ENCODE results near the gene POLR2L.

The POLR2L gene

DNA sequence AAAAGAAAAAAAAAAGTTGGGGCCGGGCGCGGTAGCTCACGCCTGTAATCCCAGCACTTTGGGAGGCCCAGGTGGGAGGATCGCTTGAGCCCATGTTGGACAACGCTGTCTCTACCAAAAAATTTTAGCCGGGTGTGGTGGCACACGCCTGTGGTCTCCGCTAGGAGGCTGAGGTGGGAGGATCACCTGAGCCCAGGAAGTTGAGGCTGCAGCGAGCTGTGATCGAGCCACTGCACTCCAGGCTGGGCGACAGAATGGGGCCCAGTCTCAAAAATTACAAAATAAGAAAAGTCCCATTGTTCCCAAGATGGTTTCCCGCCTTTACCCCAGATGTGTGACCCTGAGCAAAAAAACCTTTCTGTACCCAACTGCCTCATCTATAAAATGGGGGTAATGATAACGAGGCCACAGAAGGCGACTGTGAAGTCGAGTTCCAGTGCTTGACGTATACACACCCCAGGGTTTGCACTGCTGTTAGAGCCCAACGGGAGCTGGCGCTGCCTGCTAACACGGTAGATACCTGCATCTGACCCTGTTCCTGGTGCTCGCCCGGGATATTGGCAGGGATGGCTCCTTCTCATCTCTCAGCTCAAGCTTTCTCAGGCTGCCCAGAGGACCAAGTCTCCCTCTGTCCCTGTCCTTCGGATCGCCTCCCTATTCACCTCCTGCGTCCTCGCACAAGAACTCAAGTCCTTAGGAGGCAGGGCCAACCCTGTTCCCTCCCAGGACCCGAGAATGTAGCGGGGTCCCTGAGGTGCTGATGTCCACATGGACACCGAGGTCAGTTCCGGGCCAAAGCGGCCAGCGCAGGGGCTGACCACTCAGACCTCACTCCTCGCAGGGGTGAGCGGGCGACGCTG lies 33.7 kb downstream of the POLR2L start:
- DNase-seq, result peak; percentile 79

DNA sequence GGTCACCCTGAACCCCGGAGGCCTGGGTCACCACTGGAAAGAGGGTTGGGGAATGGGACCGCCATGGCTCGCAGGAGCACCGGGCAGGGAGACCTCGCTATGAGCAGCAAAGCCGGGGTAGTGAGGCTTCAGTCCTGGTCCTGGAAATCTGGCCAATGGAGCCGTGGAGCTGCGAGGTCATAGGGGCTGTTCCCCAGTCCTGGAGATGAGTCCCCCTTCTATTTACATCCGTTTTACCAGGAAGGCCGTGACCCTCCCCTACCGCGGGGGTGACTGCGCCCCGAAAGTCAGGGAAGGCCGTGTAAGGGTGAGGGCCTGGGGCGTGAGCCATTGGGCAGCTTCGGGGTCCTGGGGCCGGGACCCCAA lies 37.7 kb downstream of the POLR2L start:
- no peak for DNase-seq

DNA sequence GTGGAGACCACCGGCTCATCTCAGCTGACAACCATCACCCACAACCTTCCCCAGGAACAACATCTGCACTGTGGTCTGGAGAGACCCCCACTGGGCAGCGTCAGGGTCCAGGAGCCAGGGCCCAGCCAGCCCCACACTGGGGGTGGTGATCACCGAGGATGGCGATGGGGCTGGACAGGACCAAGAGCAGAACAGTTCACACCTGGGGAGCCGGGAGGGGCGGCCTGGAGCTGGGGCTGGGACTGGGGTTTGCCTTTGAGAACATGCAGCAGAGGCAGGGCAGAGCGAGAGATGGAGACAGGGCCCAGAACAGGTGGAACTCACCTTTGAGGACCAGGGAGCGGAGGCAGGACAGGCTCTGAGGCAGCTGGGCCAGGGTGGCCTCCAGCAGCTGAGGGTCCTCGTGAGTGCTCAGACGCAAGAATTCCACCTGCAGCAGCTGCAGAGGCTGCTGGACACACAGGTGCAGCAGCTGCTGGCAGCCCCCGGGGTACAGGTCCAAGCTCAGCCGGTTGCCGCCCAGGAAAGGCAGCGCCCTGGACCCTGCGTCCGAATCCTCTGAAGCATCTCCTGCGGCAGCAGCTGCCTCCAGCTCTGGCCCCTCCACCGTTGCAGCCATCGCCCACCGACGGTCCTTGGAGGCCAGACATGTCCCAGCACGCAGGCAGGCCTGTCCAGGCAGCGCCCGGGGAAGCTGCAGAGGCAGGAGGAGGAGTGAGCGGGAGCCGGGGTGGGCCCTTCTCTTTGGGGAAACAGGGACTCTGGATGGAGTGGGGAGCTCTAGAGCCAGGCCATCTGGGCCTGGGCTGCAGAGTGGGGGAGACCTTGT lies 38.3 kb downstream of the POLR2L start:
- no peak for DNase-seq

DNA sequence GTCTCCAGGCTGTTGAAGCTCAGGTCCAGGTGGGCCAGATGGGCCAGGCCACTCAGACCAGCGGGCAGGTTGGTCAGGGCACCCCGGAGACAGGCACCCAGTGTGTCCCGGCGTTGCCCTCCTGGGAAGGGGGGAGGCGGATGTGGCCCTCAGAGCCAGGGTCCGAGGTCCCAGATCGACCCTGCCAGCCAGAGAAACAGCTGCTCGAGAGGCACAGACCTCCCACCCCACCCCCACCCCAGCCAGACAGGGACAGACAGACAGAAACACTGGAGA lies 38.9 kb downstream of the POLR2L start:
- no peak for DNase-seq

DNA sequence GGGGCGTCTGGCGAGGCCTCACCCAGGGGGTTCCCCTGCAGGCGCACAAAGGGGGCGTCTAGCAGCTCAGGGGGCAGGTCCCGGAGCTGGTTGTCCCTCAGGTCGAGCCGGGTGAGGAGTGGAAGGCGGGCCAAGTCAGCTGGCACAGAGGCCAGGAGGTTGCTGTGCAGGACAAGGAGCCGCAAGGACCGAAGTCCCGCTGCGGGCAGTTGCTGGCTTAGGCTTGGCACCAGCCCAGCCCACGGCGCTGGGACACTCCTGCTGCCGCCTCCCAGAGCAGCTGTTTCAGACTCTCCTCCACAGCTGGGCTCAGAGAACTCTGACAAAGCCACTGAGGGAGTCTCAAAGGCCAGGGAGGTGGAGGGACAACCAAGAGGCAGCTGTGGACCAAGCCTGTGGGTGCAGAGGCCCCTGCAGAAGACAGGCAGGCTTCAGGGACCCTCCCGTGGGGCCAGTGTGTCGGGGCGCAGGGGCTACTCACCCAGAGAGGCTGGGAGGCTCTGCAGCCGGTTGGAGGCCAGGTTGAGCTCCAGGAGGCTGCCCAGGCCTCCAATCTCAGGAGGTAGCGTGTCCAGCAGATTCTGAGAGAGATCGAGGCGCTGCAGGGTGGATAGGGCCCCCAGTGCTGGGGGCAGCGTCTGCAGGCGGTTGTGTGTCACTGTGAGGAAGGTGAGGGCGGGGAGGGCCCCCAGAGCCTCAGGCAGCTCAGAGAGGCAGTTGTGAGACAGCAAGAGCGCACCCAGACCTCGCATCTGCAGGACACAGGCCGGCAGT lies 39.4 kb downstream of the POLR2L start:
- no peak for DNase-seq

DNA sequence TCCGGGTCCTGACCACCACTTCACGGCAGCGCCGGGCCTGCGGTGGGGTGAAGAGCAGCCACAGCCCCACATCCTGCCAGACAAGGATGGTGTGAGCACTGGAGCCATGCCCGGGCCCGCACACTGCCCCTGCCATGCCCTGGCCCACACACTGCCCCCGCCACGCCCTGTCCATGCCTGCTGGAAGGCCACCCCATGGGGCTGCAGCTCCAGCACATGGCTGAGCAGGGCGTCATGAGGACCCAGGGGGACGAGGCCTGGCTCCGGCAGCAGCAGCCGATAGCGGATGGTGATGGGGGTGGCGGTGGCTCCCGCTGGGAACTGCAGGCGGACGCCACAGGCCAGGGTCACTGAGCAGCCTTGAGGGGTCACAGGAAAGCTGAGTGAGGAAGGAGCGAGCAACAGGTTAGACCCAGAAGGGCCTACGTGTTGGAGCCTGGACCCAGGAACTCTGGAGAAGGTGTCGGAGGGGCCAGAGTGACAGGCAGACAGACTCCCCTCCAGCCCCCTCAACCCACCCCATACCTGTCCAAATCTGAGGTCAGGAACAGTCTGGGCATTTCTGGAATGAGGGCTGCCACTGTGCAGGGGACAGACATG lies 40.2 kb downstream of the POLR2L start:
- no peak for DNase-seq

DNA sequence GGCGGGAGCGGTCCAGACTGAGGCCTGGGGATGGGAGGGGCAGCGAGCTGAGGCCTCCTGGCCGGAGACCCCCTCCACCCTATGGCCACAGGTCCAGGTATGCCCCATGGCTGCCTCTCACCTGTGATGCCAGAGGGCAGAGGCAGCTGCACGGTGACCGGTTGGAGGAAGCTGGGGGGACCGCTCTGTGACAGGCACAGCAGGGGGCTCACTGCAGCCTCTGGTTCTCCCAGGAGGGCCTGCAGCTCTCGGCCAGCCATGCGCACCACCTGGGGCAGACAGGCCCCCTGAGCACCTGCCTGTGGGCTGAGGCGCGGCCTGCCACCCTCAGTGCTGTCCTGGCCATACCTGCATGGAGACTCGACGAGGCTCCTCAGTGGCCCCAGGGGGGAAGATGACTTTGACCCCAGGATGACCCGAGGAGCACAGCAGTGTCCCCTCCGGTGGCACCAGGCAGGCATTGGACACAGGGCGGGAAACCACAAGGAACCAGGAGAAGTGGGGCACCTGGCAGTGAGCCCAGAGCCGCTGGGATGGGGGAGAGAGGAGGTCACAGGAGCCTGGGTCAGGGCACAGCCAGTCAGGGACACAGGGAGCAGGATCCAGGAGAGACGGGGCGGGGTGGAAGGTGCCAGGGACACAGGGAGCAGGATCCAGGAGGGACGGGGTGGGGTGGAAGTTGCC lies 41.1 kb downstream of the POLR2L start:
- DNase-seq, result no peak

DNA sequence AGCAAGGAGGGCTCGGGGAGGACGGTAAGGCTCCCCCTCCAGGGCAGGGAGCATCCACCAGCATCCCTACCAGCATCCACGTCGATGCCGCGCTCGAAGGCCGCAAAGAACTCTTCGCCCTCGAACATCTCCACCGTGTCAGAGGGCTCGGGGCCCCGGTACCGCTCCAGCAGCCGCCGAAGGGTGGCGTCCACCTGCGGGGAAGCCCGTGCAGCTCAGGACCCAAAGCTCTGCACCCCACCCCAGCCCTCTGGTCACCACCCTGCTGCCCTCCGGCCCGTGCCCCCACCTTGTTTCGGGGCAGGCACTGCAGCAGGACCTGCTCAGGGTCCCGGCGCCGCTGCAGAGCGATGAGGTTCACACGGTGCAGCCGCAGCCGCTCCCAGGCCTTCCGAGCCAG lies 41.9 kb downstream of the POLR2L start:
- DNase-seq, result no peak

DNA sequence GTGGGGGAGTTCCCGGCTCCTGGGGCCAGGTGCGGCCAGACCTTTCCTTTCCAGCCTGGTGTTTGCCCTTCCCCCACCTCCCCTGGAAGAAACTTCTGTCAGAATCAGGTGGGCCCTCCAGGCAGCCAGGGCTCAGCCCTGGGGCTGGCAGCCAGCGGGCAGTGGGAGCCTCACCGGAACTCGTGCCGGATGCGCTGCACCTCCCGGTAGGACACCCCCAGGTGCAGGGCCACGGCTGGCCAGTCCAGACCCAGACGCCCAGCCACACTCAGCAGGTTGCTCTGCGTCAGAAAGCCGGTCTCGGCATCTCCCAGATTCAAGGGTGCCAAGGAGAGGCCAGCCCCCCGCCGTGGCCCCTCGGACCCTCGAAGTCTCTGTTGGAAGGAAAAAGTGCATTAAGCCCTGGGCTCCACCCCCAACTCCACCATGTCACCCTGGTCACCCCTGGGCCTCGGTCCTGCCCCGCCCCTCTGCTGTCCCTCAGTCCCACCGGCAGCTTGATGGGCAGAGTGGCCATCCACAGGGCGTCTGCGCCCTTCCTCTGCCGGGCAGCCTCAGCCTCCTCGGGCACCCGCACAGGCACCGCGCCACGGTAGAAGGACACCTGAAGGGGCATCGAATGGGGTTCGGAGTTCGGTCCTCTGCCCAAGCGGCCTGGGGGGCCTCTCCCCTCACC lies 42.5 kb downstream of the POLR2L start:
- no peak for DNase-seq

DNA sequence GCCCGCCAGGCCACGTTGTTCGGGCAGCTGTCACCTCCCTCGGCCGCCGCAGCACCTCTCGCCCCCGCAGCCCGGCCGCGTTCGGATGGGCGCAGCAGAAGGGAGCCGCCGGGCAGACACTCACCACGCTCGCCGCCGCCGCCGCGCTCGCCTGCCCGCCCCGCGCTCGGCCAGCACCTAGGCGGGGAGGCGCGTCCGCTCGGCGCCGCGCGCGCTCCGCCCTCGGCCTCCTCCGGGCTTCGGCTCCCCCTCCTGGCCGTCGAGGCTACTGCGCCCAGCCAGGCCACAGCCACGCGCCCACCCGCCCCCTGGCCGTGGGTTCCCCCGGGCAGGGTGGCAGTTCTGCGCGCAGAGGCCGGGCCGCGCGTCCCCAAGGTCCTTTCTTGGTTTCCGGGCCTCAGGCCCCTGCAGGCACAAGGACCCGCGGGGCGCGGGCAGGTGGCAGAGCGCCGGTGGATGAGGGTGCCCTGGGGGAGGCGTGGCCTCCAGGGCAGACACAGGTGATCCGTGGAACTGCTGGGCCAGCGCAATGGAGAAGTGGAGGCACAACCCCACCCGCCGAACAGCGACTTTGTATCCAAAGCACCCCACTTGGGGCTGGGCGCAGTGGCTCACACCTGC lies 44.1 kb downstream of the POLR2L start, which contains the start of gene SLC25A22:
SLC25A22 (minus strand) TSS at position 189 of the 621 bp plus-strand sequence. CDS start 3,275 bp downstream, outside the sequence.
- peak; percentile 89 for DNase-seq

DNA sequence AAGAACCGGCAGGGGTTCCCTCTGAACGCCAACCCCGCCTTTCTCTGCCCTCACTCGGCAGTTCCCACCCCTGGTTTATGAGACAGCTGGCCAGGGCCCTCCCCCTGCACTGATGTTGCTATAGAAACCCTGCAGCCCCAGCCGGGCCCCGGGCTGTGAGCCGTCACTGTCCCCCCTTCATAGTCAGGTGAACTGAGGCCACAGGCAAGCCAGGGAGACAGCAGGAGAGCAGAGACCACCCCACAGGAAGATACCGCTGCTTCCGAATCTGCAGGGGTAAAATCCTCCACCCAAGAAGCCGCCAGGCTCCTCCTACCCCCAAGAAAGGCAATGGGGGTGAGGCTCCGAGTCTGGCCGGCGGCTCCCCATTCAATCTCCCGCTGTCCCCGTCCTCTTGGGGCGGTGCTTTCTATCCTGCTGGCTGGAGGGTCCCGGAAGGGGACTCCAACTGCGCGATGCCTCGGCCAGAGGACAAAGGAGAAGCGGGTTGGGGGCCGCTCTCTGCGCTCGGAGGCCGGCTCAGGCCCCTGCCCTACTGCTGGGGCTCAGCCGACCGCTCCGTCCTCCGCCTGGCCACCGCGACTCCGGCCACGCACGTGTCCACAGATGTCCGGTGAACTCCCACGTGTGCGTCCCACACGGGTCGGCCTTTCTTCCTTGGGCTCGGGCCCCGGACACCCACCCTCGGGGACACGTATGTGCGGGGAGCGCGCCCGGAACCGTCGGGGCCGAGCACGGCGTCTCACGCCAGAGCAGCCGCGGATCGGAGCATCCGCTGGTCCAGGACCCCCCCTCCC lies 44.8 kb downstream of the POLR2L start:
- DNase-seq, result peak; percentile 83

DNA sequence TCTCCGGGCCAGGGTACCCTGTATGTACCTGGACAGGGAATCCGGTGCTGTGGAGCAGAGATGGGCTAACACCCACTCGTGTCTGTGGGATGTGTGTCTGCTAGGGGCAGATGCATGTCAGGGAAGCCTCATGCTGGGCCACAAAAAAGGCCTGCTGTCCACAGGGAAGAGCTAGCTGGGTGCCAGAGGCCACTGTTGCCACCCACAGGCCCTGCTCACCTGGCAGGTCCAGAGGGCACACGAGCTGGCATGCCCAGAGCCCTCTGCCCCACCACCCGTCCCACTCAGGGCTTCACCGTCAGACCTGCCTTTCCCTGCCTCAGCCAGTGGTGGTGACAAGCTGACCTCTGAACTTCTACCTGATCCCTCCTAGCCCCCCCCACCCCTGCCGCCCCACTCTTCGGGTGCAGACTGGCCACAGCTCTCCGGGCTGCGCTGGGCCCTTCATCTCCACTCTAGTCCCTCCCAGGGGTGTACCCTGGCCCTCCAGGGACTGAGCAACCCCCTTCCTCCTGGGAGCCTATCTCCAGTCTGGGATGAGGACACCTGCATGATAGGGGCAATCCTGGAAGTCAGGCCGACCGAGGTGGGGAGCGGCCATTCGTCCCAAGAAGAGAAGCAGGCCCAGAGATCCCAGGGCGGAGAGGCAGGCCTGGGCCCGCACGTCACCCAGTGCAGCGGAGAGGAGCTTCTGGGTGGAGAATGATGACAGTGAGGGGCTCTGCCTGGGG lies 45.6 kb downstream of the POLR2L start:
- no peak for DNase-seq

DNA sequence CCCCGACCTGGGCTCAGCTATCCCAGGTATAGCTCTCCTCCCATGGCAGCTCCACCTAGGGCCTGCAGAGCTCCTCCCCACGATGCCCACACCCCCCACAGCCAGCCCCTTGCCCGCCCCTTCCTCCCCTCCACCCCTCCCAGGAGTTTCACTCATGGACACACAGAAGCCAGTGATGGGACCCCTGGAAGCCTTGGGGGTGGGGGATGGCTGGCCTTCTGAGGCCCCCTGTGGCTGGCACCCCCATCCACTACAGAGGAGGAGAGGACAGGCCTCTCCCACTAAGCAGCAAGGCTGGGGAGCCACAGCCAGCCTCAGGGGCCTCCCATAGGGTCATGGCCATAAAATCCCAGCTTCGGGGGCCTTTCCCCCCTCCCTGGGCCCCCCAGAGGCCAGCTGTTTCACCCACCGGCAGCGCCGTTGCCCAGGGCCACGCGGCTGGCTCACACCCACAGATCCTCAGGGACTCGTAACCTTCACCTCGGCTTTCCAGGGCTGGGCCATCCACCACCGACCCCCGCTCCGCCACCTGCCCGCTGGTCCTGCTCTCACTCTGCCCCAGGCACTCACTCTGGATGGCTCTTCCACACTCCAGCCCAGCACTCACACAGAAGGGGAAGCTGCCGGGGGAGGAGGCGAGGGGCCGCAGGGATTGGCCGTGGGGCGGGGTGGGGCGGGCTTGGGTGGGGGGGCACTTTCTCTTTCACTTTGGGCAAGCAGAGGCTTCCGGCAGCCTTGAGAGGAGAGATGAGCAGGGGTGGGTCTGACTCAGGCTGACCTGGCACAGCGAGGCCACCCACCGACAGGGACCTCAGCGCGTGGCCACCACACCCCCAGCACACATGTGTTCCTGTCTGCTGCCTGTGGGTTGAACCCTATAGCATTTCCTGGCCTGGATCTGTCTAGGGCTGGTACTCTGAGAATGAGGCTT lies 46.4 kb downstream of the POLR2L start:
- DNase-seq, result peak; percentile 92

DNA sequence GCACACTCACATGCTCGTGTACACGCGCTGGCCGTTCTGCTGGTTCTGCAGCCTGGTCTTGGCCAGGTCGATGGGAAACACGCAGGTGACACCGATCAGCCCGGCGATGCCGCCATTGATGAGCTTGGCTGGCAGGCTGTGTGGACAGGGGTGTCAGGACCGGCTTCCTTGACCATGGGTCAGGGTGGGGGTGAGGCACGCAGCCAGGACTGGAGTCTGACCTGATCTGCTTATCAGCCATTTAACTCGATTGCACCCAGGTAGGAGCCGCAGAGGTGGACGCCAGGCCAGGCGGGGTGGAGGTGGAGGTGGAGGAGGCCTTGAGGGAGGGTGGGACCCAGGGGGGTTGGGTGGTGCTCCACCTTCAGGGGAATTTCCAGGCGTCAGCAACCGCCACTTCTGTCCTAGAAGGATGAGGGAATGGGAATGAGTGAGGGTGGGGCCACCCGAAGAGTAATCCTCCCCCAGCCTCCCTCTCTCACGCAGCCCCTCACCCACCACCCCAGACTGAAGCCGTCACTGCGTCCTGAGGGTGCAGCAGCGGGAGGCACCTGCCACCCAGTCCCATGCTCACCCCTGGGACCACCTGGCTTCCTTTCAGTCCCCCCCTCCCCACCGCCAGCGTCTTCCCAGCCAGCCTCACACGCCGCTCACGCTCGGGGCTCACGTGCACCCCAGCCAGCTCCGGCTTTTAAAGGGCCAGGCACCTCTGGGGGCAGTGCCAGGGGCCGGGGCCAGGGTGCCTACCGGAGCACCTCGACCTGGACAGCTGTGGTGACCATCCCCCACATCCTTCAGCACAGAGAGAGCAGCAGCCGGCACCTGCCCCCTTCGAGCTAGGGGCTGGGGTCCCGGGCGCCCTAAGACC lies 47.3 kb downstream of the POLR2L start:
- no peak for DNase-seq

DNA sequence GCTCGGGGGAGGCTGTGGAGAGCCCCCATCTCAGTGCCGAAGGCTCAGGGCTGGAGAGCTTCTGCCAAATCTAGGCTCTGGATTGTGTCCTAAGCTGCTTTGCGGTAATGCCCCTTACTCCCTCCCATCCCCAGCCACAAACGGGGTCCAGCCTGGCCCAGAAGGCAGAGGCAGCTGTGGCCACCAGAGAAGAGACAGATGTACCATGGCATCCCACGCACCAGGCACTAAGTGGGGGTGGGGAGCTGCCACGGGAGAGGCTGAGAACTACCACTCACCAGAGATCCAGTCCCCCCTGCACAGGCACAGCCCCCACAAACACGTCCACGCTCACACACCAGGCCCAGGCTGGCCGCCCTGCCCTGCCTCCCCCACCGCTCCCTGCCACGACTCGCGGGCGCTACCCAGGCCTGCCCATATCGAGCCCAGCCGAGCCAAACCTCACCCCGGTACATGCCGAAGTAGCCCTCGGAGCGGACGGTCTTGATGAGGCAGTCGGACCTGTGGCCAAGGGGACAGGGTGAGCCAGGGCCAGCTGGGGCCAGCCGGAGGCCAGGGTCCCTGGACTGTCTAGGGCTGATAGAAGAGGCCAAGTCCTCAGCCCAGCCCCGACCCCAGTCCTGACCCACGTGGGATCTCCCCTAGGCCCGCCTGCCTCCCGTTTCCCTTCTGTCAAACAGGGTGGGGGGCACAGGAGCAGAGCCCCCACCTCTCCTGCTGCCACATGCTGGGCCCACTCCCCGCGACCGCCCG lies 48.1 kb downstream of the POLR2L start:
- no peak for DNase-seq

DNA sequence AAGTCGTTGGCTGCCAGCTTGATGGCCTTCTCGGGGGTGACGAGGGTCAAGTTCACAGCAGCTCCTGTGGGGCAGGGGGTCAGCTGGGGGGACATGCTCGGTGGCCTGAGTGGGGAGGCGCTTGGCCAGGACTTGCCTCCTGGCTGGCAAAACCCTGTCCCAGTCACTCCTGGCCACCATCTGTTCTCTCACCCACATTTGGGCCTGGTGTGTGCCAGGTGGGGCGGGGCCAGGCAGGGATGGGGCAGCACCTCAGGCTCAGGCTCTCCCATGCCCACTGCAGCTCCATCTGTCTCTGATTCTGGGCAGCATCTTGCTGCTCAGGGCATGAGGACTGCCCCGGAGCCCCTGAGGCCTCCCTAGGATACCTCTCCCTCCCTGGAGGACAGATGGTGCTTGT lies 48.8 kb downstream of the POLR2L start:
- no peak for DNase-seq

DNA sequence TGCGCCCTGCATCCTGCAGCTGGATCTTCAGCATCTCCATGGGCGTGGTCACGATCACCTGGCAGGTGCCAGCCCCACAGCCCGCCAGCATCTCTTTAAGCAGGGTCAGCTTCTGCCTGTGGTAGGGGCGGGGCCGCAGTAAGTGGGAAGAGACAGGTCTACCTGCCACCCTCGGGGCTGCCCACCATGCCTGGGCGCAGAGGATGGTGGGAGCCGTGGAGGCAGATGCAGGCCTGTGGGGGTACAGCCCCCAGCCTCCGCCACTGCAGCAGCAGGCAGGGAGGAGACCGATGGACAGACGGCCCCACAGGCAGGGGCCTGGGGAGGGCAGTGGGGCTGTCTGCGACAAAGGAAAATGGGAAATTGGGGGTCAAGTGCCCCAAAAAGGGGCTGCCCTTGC lies 49.5 kb downstream of the POLR2L start:
- no peak for DNase-seq
